HL-60 (cell line): ENCODE measurements around the gene MSANTD3.

ENCODE experiments used
- GABPA ChIP-seq: IDR thresholded peaks from 2 replicates; pipeline ENCODE4 v1.6.1; 2012; ENCODE audit warnings: low read depth
- POLR2AphosphoS5 ChIP-seq: IDR thresholded peaks from 2 replicates; pipeline ENCODE4 v1.6.1; 2012; ENCODE audit warnings: low read depth
- REST ChIP-seq: IDR thresholded peaks from 2 replicates; pipeline ENCODE4 v1.6.1; 2012; ENCODE audit warnings: low read depth; ENCODE audit not compliant: insufficient replicate concordance
- TF ChIP-seq, protein P1 (sequence below): IDR thresholded peaks from one replicate; pipeline ENCODE4 v1.5.1; 2011; ENCODE audit warnings: low read length, control low read depth, inconsistent platforms; ENCODE audit not compliant: insufficient read depth

- TF ChIP-seq, protein P1, sequence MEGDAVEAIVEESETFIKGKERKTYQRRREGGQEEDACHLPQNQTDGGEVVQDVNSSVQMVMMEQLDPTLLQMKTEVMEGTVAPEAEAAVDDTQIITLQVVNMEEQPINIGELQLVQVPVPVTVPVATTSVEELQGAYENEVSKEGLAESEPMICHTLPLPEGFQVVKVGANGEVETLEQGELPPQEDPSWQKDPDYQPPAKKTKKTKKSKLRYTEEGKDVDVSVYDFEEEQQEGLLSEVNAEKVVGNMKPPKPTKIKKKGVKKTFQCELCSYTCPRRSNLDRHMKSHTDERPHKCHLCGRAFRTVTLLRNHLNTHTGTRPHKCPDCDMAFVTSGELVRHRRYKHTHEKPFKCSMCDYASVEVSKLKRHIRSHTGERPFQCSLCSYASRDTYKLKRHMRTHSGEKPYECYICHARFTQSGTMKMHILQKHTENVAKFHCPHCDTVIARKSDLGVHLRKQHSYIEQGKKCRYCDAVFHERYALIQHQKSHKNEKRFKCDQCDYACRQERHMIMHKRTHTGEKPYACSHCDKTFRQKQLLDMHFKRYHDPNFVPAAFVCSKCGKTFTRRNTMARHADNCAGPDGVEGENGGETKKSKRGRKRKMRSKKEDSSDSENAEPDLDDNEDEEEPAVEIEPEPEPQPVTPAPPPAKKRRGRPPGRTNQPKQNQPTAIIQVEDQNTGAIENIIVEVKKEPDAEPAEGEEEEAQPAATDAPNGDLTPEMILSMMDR, result no peak
- no peak for TF ChIP-seq POLR2AphosphoS5
- TF ChIP-seq GABPA, result no peak
- no peak for TF ChIP-seq REST
Measured at GRCh38 chr9:100455470-100455869, 28.5 kb downstream of the MSANTD3 start.
